HEK293T (cell line): ENCODE measurements around the gene BNIP2.

Experiments
- ARNT ChIP-seq: fragments of 450-650 bp; IDR thresholded peaks from 2 replicates; pipeline ENCODE4 v1.6.1; 2017; ENCODE audit warnings: mild to moderate bottlenecking
- BHLHE40 ChIP-seq: fragments of 450-650 bp; IDR thresholded peaks from 2 replicates; pipeline ENCODE4 v1.6.1; 2016; ENCODE audit warnings: mild to moderate bottlenecking, moderate library complexity, borderline replicate concordance
- ELF4 ChIP-seq: fragments of 450-650 bp; IDR thresholded peaks from 2 replicates; pipeline ENCODE4 v1.6.1; 2017; ENCODE audit warnings: antibody characterized with exemption
- FOXA1 ChIP-seq: fragments of 450-650 bp; IDR thresholded peaks from 2 replicates; pipeline ENCODE4 v1.6.1; 2016; ENCODE audit warnings: mild to moderate bottlenecking
- FOXK2 ChIP-seq: fragments of 450-650 bp; IDR thresholded peaks from 2 replicates; pipeline ENCODE4 v1.6.1; 2016; ENCODE audit warnings: mild to moderate bottlenecking
- FOXM1 ChIP-seq: fragments of 450-650 bp; IDR thresholded peaks from 2 replicates; pipeline ENCODE4 v1.6.1; 2017; ENCODE audit warnings: mild to moderate bottlenecking, borderline replicate concordance
- HDGF ChIP-seq: fragments of 450-650 bp; IDR thresholded peaks from 2 replicates; pipeline ENCODE4 v1.6.1; 2017; ENCODE audit warnings: antibody characterized with exemption, borderline replicate concordance
- L3MBTL2 ChIP-seq: fragments of 450-650 bp; conservative IDR thresholded peaks from 2 replicates; pipeline ENCODE4 v1.6.1; 2016; ENCODE audit warnings: mild to moderate bottlenecking
- LEF1 ChIP-seq: fragments of 450-650 bp; IDR thresholded peaks from 2 replicates; pipeline ENCODE4 v1.6.1; 2017; ENCODE audit warnings: mild to moderate bottlenecking, borderline replicate concordance
- NFRKB ChIP-seq: fragments of 450-650 bp; IDR thresholded peaks from 2 replicates; pipeline ENCODE4 v1.6.1; 2016; ENCODE audit warnings: mild to moderate bottlenecking, moderate library complexity
- PKNOX1 ChIP-seq: fragments of 450-650 bp; IDR thresholded peaks from 2 replicates; pipeline ENCODE4 v1.6.1; 2016
- SP1 ChIP-seq: fragments of 450-650 bp; IDR thresholded peaks from 2 replicates; pipeline ENCODE4 v1.6.1; 2017
- SUZ12 ChIP-seq: fragments of 450-650 bp; IDR thresholded peaks from 2 replicates; pipeline ENCODE4 v1.6.1; 2016; ENCODE audit warnings: mild to moderate bottlenecking
- ZNF384 ChIP-seq: fragments of 450-650 bp; IDR thresholded peaks from 2 replicates; pipeline ENCODE4 v1.6.1; 2016

- no peak for TF ChIP-seq ELF4
- TF ChIP-seq SP1 = no peak
- no peak for TF ChIP-seq BHLHE40
- no peak for TF ChIP-seq L3MBTL2
- TF ChIP-seq FOXA1 = no peak
- no peak for TF ChIP-seq ARNT
- TF ChIP-seq ZNF384 = no peak
- no peak for TF ChIP-seq NFRKB
- TF ChIP-seq FOXM1 = no peak
- no peak for TF ChIP-seq SUZ12
- TF ChIP-seq FOXK2 = no peak
- no peak for TF ChIP-seq HDGF
- TF ChIP-seq PKNOX1 = no peak
- TF ChIP-seq LEF1 = no peak
Measured at GRCh38 chr15:59649603-59650002, 39.5 kb downstream of the BNIP2 start.
